ENCODE data around the gene SPTLC1. TPM values are rescaled to one million over a fixed set of nuclear protein-coding genes. Genes with fewer than 3 reads are reported as not detected.
"Not testable (repeated sequence)": the region's sequence is repeated elsewhere in the genome, so short reads cannot be mapped to it uniquely, and the experiment has no call there.

SPTLC1 gene
- total RNA-seq, 1 experiment from 2014 or later, result 72.7 TPM

DNA sequence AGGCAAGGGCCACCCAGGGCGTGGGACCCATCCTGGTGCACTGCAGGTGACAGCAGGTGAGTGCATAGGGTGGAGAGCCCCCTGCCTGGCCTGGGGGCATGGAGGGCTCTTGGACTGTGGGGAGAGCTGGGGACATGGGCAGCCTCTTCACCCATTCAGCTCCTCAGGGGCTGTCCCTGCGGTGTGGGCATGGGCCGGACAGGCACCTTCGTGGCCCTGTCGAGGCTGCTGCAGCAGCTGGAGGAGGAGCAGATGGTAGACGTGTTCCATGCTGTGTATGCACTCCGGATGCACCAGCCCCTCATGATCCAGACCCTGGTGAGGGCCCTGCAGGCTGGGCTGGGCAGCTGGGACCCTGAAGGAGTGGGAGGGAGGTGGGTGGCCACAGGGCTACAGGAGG is 20.4 kb upstream of the SPTLC1 start:
- Mint-ChIP-seq H3K4me1 (ENCODE audit: low read depth, unreplicated experiment) (no peaks in the 10 kb centered on the region), H3K36me3 (ENCODE audit: insufficient read depth, unreplicated experiment) (no peaks in the 10 kb centered on the region), H3K27me3 (ENCODE audit: unreplicated experiment) (peaks cover 28% of the 10 kb centered on the region), H3K27ac (ENCODE audit: unreplicated experiment) (no peak overlapping the region), H3K4me3 (ENCODE audit: low read depth, unreplicated experiment) (no peak overlapping the region), H3K9me3 (ENCODE audit: low read depth, unreplicated experiment) (peaks cover 4% of the 10 kb centered on the region)
- CTCF ChIA-PET, result no interaction called here
- no peak for DNase-seq
- BruUV-seq (replicated peaks), result no TSS peak
- TF ChIP-seq, protein P1, sequence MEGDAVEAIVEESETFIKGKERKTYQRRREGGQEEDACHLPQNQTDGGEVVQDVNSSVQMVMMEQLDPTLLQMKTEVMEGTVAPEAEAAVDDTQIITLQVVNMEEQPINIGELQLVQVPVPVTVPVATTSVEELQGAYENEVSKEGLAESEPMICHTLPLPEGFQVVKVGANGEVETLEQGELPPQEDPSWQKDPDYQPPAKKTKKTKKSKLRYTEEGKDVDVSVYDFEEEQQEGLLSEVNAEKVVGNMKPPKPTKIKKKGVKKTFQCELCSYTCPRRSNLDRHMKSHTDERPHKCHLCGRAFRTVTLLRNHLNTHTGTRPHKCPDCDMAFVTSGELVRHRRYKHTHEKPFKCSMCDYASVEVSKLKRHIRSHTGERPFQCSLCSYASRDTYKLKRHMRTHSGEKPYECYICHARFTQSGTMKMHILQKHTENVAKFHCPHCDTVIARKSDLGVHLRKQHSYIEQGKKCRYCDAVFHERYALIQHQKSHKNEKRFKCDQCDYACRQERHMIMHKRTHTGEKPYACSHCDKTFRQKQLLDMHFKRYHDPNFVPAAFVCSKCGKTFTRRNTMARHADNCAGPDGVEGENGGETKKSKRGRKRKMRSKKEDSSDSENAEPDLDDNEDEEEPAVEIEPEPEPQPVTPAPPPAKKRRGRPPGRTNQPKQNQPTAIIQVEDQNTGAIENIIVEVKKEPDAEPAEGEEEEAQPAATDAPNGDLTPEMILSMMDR (IDR thresholded peaks at IDR 0.05; ENCODE audit: unreplicated experiment), result no peak
- intact Hi-C loops (cut with micrococcal nuclease; ENCODE audit: unreplicated experiment), result loop anchor here (5.0 kb wide), 1 partner anchor 497 kb away; no protein-coding TSS in a partner anchor

GRCh38 chr9:92133949-92134604 is 18.9 kb upstream of the SPTLC1 start:
- intact Hi-C loops (cut with micrococcal nuclease; ENCODE audit: unreplicated experiment), result no loop called here
- H3K4me3 Mint-ChIP-seq (ENCODE audit: low read depth, unreplicated experiment), result peak overlapping the region; percentile 25
- peaks cover 28% of the 10 kb centered on the region for H3K27me3 Mint-ChIP-seq (ENCODE audit: unreplicated experiment)
- CTCF ChIA-PET, result no interaction called here
- no TSS peak for BruUV-seq (replicated peaks)
- H3K9me3 Mint-ChIP-seq (ENCODE audit: low read depth, unreplicated experiment), result peaks cover 4% of the 10 kb centered on the region
- H3K36me3 Mint-ChIP-seq (ENCODE audit: insufficient read depth, unreplicated experiment), result no peaks in the 10 kb centered on the region
- H3K27ac Mint-ChIP-seq (ENCODE audit: unreplicated experiment), result no peak overlapping the region
- H3K4me1 Mint-ChIP-seq (ENCODE audit: low read depth, unreplicated experiment), result no peaks in the 10 kb centered on the region
- DNase-seq, result peak; percentile 79
- TF ChIP-seq, protein P1 (IDR thresholded peaks at IDR 0.05; ENCODE audit: unreplicated experiment), result peak; percentile 86

DNA sequence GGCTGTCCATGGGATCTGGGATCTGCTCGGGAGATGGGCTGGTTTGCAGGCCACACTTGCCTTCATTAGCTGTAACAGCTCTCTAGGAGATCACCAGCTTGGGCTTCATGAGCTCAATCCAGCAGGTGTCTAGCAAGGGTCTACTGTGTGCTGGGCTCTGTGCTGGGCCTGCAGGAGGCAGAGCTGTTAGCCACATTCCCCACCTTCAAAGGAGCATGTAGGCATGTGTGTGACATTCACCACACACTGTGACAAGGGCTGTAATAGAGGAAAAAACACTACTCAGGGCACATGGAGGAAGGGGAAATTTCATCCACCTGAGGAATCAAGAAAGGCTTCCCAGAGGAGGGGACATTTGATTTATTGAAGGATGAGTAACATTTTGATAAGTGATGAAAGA is 17.7 kb upstream of the SPTLC1 start:
- H3K4me3 Mint-ChIP-seq (ENCODE audit: low read depth, unreplicated experiment); BruUV-seq (replicated peaks); H3K9me3 Mint-ChIP-seq (ENCODE audit: low read depth, unreplicated experiment); H3K4me1 Mint-ChIP-seq (ENCODE audit: low read depth, unreplicated experiment); H3K27ac Mint-ChIP-seq (ENCODE audit: unreplicated experiment); DNase-seq; H3K36me3 Mint-ChIP-seq (ENCODE audit: insufficient read depth, unreplicated experiment); CTCF ChIA-PET; intact Hi-C loops (cut with micrococcal nuclease; ENCODE audit: unreplicated experiment): not testable (repeated sequence)
- peaks cover 28% of the 10 kb centered on the region for H3K27me3 Mint-ChIP-seq (ENCODE audit: unreplicated experiment)

GRCh38 chr9:92132501-92132900 is 17.3 kb upstream of the SPTLC1 start:
- no peaks in the 10 kb centered on the region for H3K4me1 Mint-ChIP-seq (ENCODE audit: low read depth, unreplicated experiment)
- no peak overlapping the region for H3K27ac Mint-ChIP-seq (ENCODE audit: unreplicated experiment)
- no peak overlapping the region for H3K4me3 Mint-ChIP-seq (ENCODE audit: low read depth, unreplicated experiment)
- peaks cover 28% of the 10 kb centered on the region for H3K27me3 Mint-ChIP-seq (ENCODE audit: unreplicated experiment)
- BruUV-seq (replicated peaks), result no TSS peak
- H3K9me3 Mint-ChIP-seq (ENCODE audit: low read depth, unreplicated experiment), result peaks cover 4% of the 10 kb centered on the region
- CTCF ChIA-PET, result no interaction called here
- DNase-seq, result no peak
- TF ChIP-seq, protein P1 (IDR thresholded peaks at IDR 0.05; ENCODE audit: unreplicated experiment), result no peak
- intact Hi-C loops (cut with micrococcal nuclease; ENCODE audit: unreplicated experiment), result no loop called here
- no peaks in the 10 kb centered on the region for H3K36me3 Mint-ChIP-seq (ENCODE audit: insufficient read depth, unreplicated experiment)

- Mint-ChIP-seq H3K27ac (ENCODE audit: unreplicated experiment) (no peak overlapping the region), H3K4me3 (ENCODE audit: low read depth, unreplicated experiment) (no peak overlapping the region), H3K27me3 (ENCODE audit: unreplicated experiment) (peaks cover 47% of the 10 kb centered on the region), H3K36me3 (ENCODE audit: insufficient read depth, unreplicated experiment) (no peaks in the 10 kb centered on the region), H3K4me1 (ENCODE audit: low read depth, unreplicated experiment) (no peaks in the 10 kb centered on the region), H3K9me3 (ENCODE audit: low read depth, unreplicated experiment) (peaks cover 3% of the 10 kb centered on the region)
- no peak for DNase-seq
- TF ChIP-seq, protein P1 (IDR thresholded peaks at IDR 0.05; ENCODE audit: unreplicated experiment), result no peak
- BruUV-seq (replicated peaks), result no TSS peak
- CTCF ChIA-PET, result no interaction called here
- intact Hi-C loops (cut with micrococcal nuclease; ENCODE audit: unreplicated experiment), result no loop called here
Measured at GRCh38 chr9:92122800-92123199, 7.6 kb upstream of the SPTLC1 start.

All from Calu3 (cell line).